Aorta (tissue), 5 donors: ENCODE data around the gene MMP24OS. TPM values are rescaled to one million over a fixed set of nuclear protein-coding genes. Genes with fewer than 3 reads are reported as not detected.

Source experiments
- ATAC-seq: fragments of 200-7000 bp; cut with Tn5 transposase; one replicate; pipeline ENCODE4 v1.9.1; 2022; ENCODE audit warnings: moderate library complexity; ENCODE audit not compliant: low FRiP score
- DNase-seq, 2 donors: peaks; one replicate each; pipeline ENCODE4 v3.0.0-alpha.2; 2020
- H3K27ac ChIP-seq, 2 donors: one replicate each; pipeline ENCODE4 v1.5.1; 2013; ENCODE audit warnings: low read length in 2 of 2, mild to moderate bottlenecking in 2 of 2, moderate library complexity in 2 of 2, control low read depth in 1 of 2, inconsistent platforms in 1 of 2, low read depth in 1 of 2
- H3K27me3 ChIP-seq, 2 donors: one replicate each; pipeline ENCODE4 v1.6.1; 2013; ENCODE audit warnings: control low read depth in 1 of 2, low read length in 1 of 2, mild to moderate bottlenecking in 1 of 2, moderate library complexity in 1 of 2; ENCODE audit not compliant: insufficient read depth in 2 of 2, control insufficient read depth in 1 of 2
- H3K36me3 ChIP-seq, 2 donors: one replicate each; pipeline ENCODE4 v1.6.1; 2013; ENCODE audit warnings: control low read depth in 1 of 2, low read length in 1 of 2, mild to moderate bottlenecking in 1 of 2; ENCODE audit not compliant: insufficient read depth in 2 of 2, control insufficient read depth in 1 of 2
- H3K4me1 ChIP-seq, 2 donors: one replicate each; pipeline ENCODE4 v1.6.1; 2013; ENCODE audit warnings: low read length in 2 of 2, control low read depth in 1 of 2, mild to moderate bottlenecking in 1 of 2, moderate library complexity in 1 of 2; ENCODE audit not compliant: insufficient read depth in 2 of 2, control insufficient read depth in 1 of 2
- H3K4me3 ChIP-seq, 2 donors: one replicate each; pipeline ENCODE4 v1.5.1; 2013; ENCODE audit warnings: low read length in 2 of 2, control low read depth in 1 of 2, mild to moderate bottlenecking in 1 of 2
- H3K9me3 ChIP-seq: one replicate; pipeline ENCODE4 v1.6.1; 2013; ENCODE audit warnings: mild to moderate bottlenecking, low read length; ENCODE audit not compliant: control insufficient read depth
- WGBS, 2 donors: extraction: QIAGEN DNeasy Blood & Tissue Kit; methylation state at CpG; one replicate each; pipeline ENCODE4 v1.1.7; 2013; 5-methylcytosine and 5-hydroxymethylcytosine counted together
- intact Hi-C, 2 donors: fragments of 100-400 bp; cut with DNase I; formaldehyde crosslinking; loops; one replicate each; pipeline versions ENCODE4 v1.14.2 to v1.15.0; 2022
- polyA plus RNA-seq, 2 donors: library from polyadenylated mRNA; stranded (reverse); fragments of 200-250 nt; gene quantifications; one replicate each; pipeline ENCODE4 v1.2.3, GENCODE V29; 2013
- total RNA-seq, 2 donors: library from RNA; stranded (reverse); fragmentation: NEBNext Ultra II Directional; extraction: Animal tissue kit (Norgen Biotek cat#: 25700); gene quantifications; one replicate each; pipeline ENCODE4 v1.2.1, GENCODE V29; 2021
- donor health status: healthy with polysubstance abuse.
- donor health status: Bipolar disorder and iron deficiency.
- donor health status: DM: no; HTN: no; CAD: no.
- donor health status: DM: no; HTN: no; CAD: no.
- donor health status: DM: yes; HTN: yes; CAD: no.

The MMP24OS gene
- total and polyA plus RNA-seq, 4 donors: 50.8 to 79.2 (median 60.0) TPM

- 74 to 81% methylated on average over 5 of the region's 5 CpGs for WGBS, 2 donors
- DNase-seq: no peak
- H3K36me3 ChIP-seq: no peaks in the 10 kb centered on the region
- H3K27me3 ChIP-seq: no peaks in the 10 kb centered on the region
- no peak overlapping the region for H3K27ac ChIP-seq
- H3K9me3 ChIP-seq: no peaks in the 10 kb centered on the region
- H3K4me1 ChIP-seq: no peaks in the 10 kb centered on the region
- intact Hi-C loops: no loop called here
- no peak for ATAC-seq
- no peak overlapping the region for H3K4me3 ChIP-seq
Measured at GRCh38 chr20:35240083-35240810, 37.7 kb downstream of the MMP24OS start.

DNA sequence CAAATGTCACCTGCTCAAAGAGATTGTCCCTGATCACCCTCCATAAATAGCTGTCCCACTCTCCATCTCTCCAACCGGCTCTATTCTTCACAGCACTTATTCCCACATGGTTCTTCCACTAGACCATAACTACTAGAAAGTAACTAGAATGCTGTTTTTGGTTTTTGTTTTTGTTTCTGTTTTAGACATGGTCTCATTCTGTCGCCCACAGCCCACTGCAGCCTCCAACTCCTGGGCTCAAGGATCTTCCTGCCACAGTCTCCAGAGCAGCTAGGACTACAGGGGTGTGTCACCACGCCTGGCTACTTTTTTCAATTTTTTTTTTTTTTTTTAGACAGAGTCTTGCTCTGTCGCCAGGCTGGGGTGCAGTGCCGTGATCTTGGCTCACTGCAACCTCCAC, 39.2 kb downstream of the MMP24OS start:
- Histone ChIP-seq H3K36me3 (no peaks in the 10 kb centered on the region), H3K9me3 (no peaks in the 10 kb centered on the region), H3K4me3 (no peak overlapping the region), H3K4me1 (no peaks in the 10 kb centered on the region), H3K27ac (no peak overlapping the region), H3K27me3 (no peaks in the 10 kb centered on the region)
- WGBS, 2 donors: 91% methylated on average over 5 of the region's 5 CpGs
- ATAC-seq (no peak), DNase-seq (no peak)
- intact Hi-C loops: no loop called here

GRCh38 chr20:35238170-35238569, 39.8 kb downstream of the MMP24OS start:
- no peaks in the 10 kb centered on the region for H3K4me1 ChIP-seq
- H3K4me3 ChIP-seq: no peak overlapping the region
- no peaks in the 10 kb centered on the region for H3K9me3 ChIP-seq
- no peaks in the 10 kb centered on the region for H3K36me3 ChIP-seq
- WGBS, 2 donors: 93 to 96% methylated on average over 4 of the region's 4 CpGs
- no peaks in the 10 kb centered on the region for H3K27me3 ChIP-seq
- DNase-seq (no peak), ATAC-seq (no peak)
- intact Hi-C loops: no loop called here
- no peak overlapping the region for H3K27ac ChIP-seq

- no peaks in the 10 kb centered on the region for H3K36me3 ChIP-seq
- intact Hi-C loops: no loop called here
- DNase-seq (no peak), ATAC-seq (no peak)
- no peak overlapping the region for H3K4me3 ChIP-seq
- no peaks in the 10 kb centered on the region for H3K27me3 ChIP-seq
- no peak overlapping the region for H3K27ac ChIP-seq
- no peaks in the 10 kb centered on the region for H3K9me3 ChIP-seq
- no peaks in the 10 kb centered on the region for H3K4me1 ChIP-seq
Measured at GRCh38 chr20:35237486-35237885, 40.4 kb downstream of the MMP24OS start.

DNA sequence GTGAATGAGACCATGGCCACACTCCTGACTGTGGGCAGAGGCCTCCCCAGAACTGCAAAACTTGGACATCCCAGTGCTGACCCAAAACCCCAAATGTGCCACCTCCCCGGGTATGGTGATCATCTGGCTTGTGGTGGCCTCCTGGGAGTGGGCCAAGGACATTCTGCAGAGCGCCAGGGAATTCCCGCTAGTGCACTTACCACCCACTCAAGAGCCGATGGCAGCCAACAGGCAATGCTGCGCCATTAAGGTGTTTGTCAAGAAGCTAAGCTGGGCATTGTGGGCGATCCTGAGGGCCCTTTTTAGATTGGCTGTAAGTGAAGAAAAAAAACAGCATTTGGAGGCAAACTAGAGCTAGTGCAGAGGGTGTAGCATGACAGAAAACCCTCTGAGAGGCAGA, 42.0 kb downstream of the MMP24OS start:
- Histone ChIP-seq H3K9me3 (no peaks in the 10 kb centered on the region), H3K36me3 (no peaks in the 10 kb centered on the region), H3K27me3 (no peaks in the 10 kb centered on the region), H3K4me3 (no peak overlapping the region), H3K27ac (no peak overlapping the region), H3K4me1 (no peaks in the 10 kb centered on the region)
- WGBS, 2 donors: 79 to 85% methylated on average over 6 of the region's 6 CpGs
- DNase-seq (no peak), ATAC-seq (no peak)
- intact Hi-C loops: no loop called here

GRCh38 chr20:35232575-35232974, 45.3 kb downstream of the MMP24OS start:
- no peaks in the 10 kb centered on the region for H3K27me3 ChIP-seq
- H3K4me3 ChIP-seq: no peak overlapping the region
- 77 to 78% methylated on average over 2 of the region's 2 CpGs for WGBS, 2 donors
- intact Hi-C loops: no loop called here
- H3K36me3 ChIP-seq: no peaks in the 10 kb centered on the region
- no peak for DNase-seq
- no peaks in the 10 kb centered on the region for H3K4me1 ChIP-seq
- H3K27ac ChIP-seq: no peak overlapping the region
- no peaks in the 10 kb centered on the region for H3K9me3 ChIP-seq
- ATAC-seq: no peak

DNA sequence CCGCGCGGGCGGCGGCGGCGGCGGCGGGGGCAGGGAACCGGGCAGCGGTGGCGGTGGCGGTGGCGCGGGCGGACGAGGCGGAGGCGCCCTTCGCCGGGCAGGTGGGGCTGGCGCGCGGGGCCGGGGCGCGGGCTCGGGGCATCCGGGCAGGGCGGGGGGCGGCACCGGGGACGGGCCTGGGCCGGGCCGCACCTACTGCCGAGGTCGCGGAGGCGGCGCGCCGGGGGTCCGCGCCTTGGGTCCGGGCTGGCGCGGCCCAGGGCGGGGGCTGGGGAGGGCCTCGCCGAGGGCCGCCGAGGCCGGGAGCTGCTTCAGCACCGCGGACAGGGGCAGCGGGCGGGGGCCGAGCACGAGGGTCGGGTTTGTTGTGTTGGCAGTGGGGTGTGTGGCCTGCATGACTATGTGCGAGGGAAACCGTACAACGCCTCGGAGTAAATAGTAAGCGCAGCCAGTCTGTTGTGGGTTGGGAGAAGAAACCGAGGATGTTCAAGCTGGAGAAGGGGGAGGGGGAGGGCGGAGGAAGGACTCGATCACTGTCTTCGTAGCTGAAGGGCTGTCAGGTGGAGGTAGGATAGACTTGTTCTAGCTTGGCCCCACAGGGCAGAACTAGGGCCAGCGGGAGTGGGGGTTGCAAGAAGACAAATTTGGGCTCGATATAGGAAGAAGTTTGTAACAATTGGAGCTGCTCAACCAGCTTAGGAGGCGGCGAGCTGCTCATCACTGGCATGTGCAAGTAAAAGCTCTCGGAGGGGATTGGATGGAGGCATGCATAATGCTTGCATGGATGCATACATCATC, 50.8 kb downstream of the MMP24OS start:
- peak; percentile 64 to 87 for DNase-seq
- intact Hi-C loops: no loop called here
- peak; percentile 77 for ATAC-seq
- H3K9me3 ChIP-seq: no peaks in the 10 kb centered on the region
- 7 to 9% methylated on average over 53 to 74 of the region's 74 CpGs for WGBS, 2 donors
- H3K4me3 ChIP-seq: peak overlapping the region; percentile 57 to 80
- H3K27me3 ChIP-seq: no peaks in the 10 kb centered on the region
- no peak overlapping the region for H3K27ac ChIP-seq
- no peaks in the 10 kb centered on the region for H3K36me3 ChIP-seq
- no peaks in the 10 kb centered on the region for H3K4me1 ChIP-seq
